Measurements from ENCODE around the gene WDR5B. TPM values are rescaled to one million over a fixed set of nuclear protein-coding genes. Genes with fewer than 3 reads are reported as not detected.

WDR5B gene
- total RNA-seq, 2 experiments from 2014 or later, result 4.5 to 5.1 TPM

DNA sequence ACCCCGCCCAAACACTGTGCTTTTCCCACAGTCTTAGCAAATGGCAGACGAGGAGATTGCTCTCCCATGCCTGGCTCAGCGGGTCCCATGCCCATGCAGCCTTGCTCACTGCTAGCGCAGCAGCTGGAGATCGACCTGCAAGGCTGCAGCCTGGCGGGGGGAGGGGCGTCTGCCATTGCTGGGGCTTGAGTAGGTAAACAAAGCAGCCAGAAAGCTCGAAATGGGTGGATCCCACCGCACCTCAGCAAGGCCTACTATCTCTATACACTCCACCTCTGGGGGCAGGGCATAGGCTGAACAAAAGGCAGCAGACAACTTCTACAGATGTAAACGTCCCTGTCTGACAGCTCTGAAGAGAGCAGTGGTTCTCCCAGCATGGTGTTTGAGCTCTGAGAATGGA, 27.2 kb upstream of the WDR5B start:
- CTCF ChIA-PET, result no interaction called here
- POLR2A ChIA-PET, result interaction anchor here (0.6 kb wide), 1 partner anchor 122 kb away, joined by 3 read pairs; no protein-coding TSS in a partner anchor
- no peak for DNase-seq
- ATAC-seq, result no peak
- Mint-ChIP-seq H3K4me1 (ENCODE audit: low read depth) (no peaks in the 10 kb centered on the region), H3K4me3 (no peak overlapping the region), H3K9me3 (ENCODE audit: insufficient read depth) (no peaks in the 10 kb centered on the region), H3K27me3 (ENCODE audit: low read depth) (no peaks in the 10 kb centered on the region), H3K36me3 (ENCODE audit: low read depth) (peaks cover 75% of the 10 kb centered on the region), H3K27ac (no peak overlapping the region)

DNA sequence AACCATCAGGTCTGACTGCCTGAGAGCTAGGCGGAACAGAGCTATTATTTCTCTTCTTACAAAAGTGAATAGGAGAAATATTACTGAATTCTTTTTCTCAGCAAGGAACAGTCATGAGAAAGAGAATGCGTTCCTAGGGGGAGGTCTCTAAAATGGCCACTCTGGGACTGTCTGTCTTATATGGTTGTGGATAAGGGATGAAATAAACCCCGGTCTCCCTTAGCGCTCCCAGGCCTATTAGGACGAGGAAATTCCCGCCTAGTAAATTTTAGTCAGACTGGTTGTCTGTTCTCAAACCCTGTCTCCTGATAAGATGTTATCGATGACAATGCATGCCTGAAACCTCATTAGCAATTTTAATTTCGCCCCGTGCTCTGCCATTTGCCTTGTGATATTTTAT, 20.1 kb upstream of the WDR5B start:
- ChIA-PET CTCF (no interaction called here), POLR2A (interaction anchor here (0.6 kb wide), 1 partner anchor 246 kb away, joined by 3 read pairs; no protein-coding TSS in a partner anchor)
- DNase-seq, result no peak
- H3K4me3 Mint-ChIP-seq, result no peak overlapping the region
- no peaks in the 10 kb centered on the region for H3K4me1 Mint-ChIP-seq (ENCODE audit: low read depth)
- H3K27ac Mint-ChIP-seq, result no peak overlapping the region
- peaks cover 18% of the 10 kb centered on the region for H3K9me3 Mint-ChIP-seq (ENCODE audit: insufficient read depth)
- H3K27me3 Mint-ChIP-seq (ENCODE audit: low read depth), result no peaks in the 10 kb centered on the region
- H3K36me3 Mint-ChIP-seq (ENCODE audit: low read depth), result peaks cover 61% of the 10 kb centered on the region
- ATAC-seq, result no peak

DNA sequence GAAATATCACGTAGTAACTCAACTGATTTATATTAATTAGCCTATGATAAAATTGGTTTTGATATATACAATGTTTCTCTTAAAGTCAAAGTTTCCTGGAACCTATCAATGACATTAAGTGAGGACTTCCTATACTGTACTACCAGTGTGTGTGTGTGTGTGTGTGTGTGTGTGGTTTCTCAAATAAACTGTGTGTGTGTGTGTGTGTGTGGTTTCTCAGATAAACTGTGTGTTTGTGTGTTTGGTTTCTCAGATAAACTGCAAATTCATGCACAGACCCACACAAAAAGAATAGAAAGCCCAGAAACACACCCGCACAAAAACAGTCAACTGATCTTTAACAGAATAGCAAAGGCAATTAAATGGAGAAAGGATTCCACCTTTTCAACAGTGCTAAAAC, 14.5 kb upstream of the WDR5B start:
- DNase-seq (no peak), ATAC-seq (no peak)
- H3K27ac Mint-ChIP-seq, result no peak overlapping the region
- peaks cover 71% of the 10 kb centered on the region for H3K36me3 Mint-ChIP-seq (ENCODE audit: low read depth)
- POLR2A ChIA-PET, result no interaction called here
- H3K4me3 Mint-ChIP-seq, result no peak overlapping the region
- no peaks in the 10 kb centered on the region for H3K27me3 Mint-ChIP-seq (ENCODE audit: low read depth)
- peaks cover 5% of the 10 kb centered on the region for H3K9me3 Mint-ChIP-seq (ENCODE audit: insufficient read depth)
- CTCF ChIA-PET, result no interaction called here
- H3K4me1 Mint-ChIP-seq (ENCODE audit: low read depth), result peaks cover 2% of the 10 kb centered on the region

DNA sequence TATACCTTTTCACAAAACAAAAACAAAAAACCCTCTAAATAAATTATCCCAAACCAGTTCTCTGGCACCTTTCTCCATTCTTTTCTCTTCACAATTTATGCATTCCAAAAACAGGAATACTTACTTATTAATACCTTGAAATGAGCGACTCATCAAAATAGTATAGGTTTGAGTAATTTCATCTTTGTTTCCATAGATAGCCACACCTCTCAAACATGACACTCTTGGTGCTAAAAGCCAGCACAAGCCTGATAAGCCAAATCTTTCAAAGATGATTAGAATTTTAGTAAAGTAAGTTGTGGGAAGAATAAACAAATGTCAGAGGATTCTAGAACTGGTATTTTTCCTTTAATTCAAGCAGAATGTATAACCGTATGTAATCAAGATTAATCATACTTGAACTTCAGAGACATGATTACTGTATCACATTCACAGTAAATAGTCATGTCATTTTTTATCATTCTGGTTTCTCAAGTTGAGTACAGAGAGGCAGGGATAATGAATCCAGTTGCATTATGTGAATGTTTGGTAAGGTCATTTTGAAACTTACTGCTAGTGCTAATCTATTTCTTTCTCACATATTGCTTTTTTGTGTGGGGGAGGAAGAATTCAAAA, 12.1 kb upstream of the WDR5B start:
- no peak overlapping the region for H3K27ac Mint-ChIP-seq
- H3K36me3 Mint-ChIP-seq (ENCODE audit: low read depth), result peaks cover 64% of the 10 kb centered on the region
- peaks cover 2% of the 10 kb centered on the region for H3K4me1 Mint-ChIP-seq (ENCODE audit: low read depth)
- no peak for DNase-seq
- H3K4me3 Mint-ChIP-seq, result no peak overlapping the region
- CTCF ChIA-PET, result no interaction called here
- ATAC-seq, result no peak
- H3K9me3 Mint-ChIP-seq (ENCODE audit: insufficient read depth), result peaks cover 5% of the 10 kb centered on the region
- POLR2A ChIA-PET, result no interaction called here
- H3K27me3 Mint-ChIP-seq (ENCODE audit: low read depth), result no peaks in the 10 kb centered on the region

DNA sequence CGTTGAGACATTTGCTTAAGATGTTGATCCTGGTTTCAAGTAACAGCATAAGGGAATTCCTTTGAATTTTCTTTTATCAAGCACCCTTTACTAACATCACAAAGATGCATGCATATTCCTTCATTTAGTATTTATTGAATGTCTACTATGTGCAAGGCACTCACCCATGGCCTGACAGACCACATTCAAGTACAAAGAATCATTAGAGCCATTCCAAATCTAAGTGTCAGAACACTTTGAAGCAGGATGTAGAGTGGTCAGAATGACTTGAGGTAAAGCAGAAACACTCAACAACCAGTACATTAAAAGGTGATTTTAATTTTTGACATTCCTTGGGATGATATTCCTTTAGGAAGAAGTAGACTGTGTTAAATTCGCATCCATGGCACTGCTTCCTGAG, 6.0 kb upstream of the WDR5B start:
- H3K4me1 Mint-ChIP-seq (ENCODE audit: low read depth), result peaks cover 12% of the 10 kb centered on the region
- peaks cover 50% of the 10 kb centered on the region for H3K36me3 Mint-ChIP-seq (ENCODE audit: low read depth)
- CTCF ChIA-PET, result interaction anchor here (0.6 kb wide), 1 partner anchor 832 kb away, joined by 3 read pairs; no protein-coding TSS in a partner anchor
- no peaks in the 10 kb centered on the region for H3K9me3 Mint-ChIP-seq (ENCODE audit: insufficient read depth)
- POLR2A ChIA-PET, result no interaction called here
- no peak overlapping the region for H3K4me3 Mint-ChIP-seq
- ATAC-seq, result no peak
- no peak overlapping the region for H3K27ac Mint-ChIP-seq
- no peak for DNase-seq
- no peaks in the 10 kb centered on the region for H3K27me3 Mint-ChIP-seq (ENCODE audit: low read depth)

DNA sequence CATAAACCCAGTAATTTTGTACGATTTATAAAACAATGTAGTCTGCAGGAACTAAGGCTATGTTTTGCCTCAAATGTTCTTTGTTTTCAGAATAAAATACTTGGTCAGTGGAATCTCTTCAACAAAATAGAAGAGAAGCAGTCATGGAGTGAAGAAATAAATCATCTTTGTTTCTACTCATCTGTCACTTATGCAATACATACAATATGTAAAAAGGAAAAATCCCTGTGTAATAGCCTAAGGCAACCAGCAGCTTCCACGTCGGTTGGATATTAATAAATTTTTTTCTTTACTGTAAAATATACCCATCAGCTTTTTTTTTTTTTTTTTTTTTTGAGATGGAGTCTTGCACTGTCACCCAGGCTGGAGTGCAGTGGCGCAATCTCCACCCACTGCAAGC, 5.2 kb upstream of the WDR5B start:
- ChIA-PET CTCF (interaction anchor here (0.6 kb wide), 1 partner anchor 832 kb away, joined by 3 read pairs; no protein-coding TSS in a partner anchor), POLR2A (no interaction called here)
- Mint-ChIP-seq H3K4me1 (ENCODE audit: low read depth) (peaks cover 18% of the 10 kb centered on the region), H3K9me3 (ENCODE audit: insufficient read depth) (no peaks in the 10 kb centered on the region), H3K27ac (no peak overlapping the region), H3K27me3 (ENCODE audit: low read depth) (no peaks in the 10 kb centered on the region), H3K36me3 (ENCODE audit: low read depth) (peaks cover 45% of the 10 kb centered on the region), H3K4me3 (no peak overlapping the region)
- no peak for ATAC-seq
- DNase-seq, result no peak

DNA sequence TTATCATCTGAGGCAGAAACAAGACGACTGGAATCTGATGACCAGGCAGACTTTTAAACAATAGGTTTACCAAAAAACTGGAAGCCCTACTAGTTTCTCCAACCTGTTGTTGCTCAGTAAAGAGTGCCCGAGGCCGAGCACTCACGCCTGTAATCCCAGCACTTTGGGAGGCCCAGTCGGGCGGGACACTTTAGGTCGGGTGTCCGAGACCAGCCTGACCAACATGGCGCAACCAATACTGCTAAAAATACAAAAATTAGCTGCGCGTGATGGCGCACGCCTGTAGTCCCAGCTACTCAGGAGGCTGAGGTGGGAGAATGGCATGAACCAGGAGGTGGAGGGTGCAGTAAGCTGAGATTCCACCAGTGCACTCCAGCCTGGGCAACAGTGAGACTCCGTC, 1.1 kb upstream of the WDR5B start:
- peaks cover 43% of the 10 kb centered on the region for H3K36me3 Mint-ChIP-seq (ENCODE audit: low read depth)
- no peaks in the 10 kb centered on the region for H3K9me3 Mint-ChIP-seq (ENCODE audit: insufficient read depth)
- H3K27me3 Mint-ChIP-seq (ENCODE audit: low read depth), result no peaks in the 10 kb centered on the region
- H3K4me1 Mint-ChIP-seq (ENCODE audit: low read depth), result peaks cover 49% of the 10 kb centered on the region
- ChIA-PET CTCF (interaction anchor here (1.1 to 5.0 kb wide), 8 partner anchors 9 to 262 kb away, joined by 3 to 50 read pairs (median 6); partner anchors contain the start of genes FAM162A, MIX23 and PARP14), POLR2A (interaction anchor here (0.7 to 3.6 kb wide), 8 partner anchors 9 to 872 kb away, joined by 3 to 33 read pairs (median 9); partner anchors contain the start of genes DTX3L, FAM162A, KPNA1 and MIX23)
- no peak for ATAC-seq
- H3K27ac Mint-ChIP-seq, result peak overlapping the region; percentile 99
- peak overlapping the region; percentile 96 for H3K4me3 Mint-ChIP-seq
- DNase-seq, result no peak

DNA sequence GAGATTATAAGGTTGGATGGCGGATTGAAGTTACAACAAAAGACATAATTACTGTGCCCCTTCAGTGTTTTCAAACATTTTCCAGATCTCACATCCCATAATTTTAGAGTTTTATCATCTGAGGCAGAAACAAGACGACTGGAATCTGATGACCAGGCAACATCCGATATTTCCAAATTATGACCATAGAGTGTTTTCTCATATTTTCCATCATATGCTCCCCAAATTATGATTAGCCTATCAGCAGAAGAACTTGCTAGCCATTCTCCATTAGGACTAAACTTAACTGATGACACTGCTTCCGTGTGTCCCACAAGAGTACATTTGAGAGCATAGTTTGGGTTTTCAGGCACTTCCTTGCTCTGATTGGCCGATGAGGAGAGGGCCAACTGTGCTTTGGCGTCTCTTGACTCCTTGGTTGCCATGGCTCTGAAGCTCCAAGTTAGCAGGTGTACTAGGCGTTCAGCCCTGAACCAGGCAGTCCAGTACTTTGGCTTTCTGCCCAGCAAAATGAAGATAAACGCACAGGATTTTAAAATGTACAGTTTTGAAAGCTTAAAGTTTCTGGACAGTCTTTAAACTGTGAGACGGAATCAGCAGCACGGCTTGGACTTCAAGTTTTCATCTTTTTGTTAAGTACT, 638 bp downstream of the WDR5B start:
- peak; percentile 70 for DNase-seq
- Mint-ChIP-seq H3K4me1 (ENCODE audit: low read depth) (peaks cover 51% of the 10 kb centered on the region), H3K27ac (peak overlapping the region; percentile 99), H3K4me3 (peak overlapping the region; percentile 96), H3K36me3 (ENCODE audit: low read depth) (peaks cover 40% of the 10 kb centered on the region), H3K27me3 (ENCODE audit: low read depth) (no peaks in the 10 kb centered on the region), H3K9me3 (ENCODE audit: insufficient read depth) (no peaks in the 10 kb centered on the region)
- ChIA-PET POLR2A (interaction anchor here (0.6 to 3.6 kb wide), 12 partner anchors 10 to 870 kb away, joined by 3 to 33 read pairs (median 6); partner anchors contain the start of genes DTX3L, FAM162A, KPNA1 and MIX23), CTCF (interaction anchor here (1.2 to 5.0 kb wide), 6 partner anchors 7 to 264 kb away, joined by 3 to 50 read pairs (median 15); partner anchors contain the start of genes FAM162A, MIX23 and PARP14)
- ATAC-seq, result peak; percentile 58

DNA sequence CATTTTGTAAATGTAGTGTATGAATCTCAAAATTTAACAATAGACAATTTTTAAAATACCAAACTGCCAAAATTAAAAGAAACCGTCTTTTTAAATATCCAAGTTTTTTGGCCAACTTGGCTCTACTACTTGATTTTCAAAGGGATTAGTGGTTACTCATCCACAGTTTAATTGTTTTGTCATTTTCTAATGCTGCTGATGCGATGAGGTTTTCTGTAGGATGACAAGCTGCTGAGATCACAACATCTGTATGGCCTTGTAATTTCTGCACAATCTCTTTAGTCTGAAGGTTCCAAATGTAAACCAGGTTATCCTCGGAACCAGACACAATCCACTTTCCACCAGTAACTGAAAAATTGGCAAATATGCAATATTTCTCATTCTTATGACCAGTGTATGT, 1.5 kb downstream of the WDR5B start:
- H3K36me3 Mint-ChIP-seq (ENCODE audit: low read depth), result peaks cover 41% of the 10 kb centered on the region
- no peaks in the 10 kb centered on the region for H3K9me3 Mint-ChIP-seq (ENCODE audit: insufficient read depth)
- H3K4me1 Mint-ChIP-seq (ENCODE audit: low read depth), result peaks cover 51% of the 10 kb centered on the region
- DNase-seq (no peak), ATAC-seq (no peak)
- peak overlapping the region; percentile 99 for H3K27ac Mint-ChIP-seq
- H3K4me3 Mint-ChIP-seq, result peak overlapping the region; percentile 96
- H3K27me3 Mint-ChIP-seq (ENCODE audit: low read depth), result no peaks in the 10 kb centered on the region
- ChIA-PET POLR2A (interaction anchor here (3.6 kb wide), 1 partner anchor 30 kb away, joined by 33 read pairs; the partner anchor contains the start of genes FAM162A and MIX23), CTCF (interaction anchor here (3.0 to 5.0 kb wide), 3 partner anchors 22 to 265 kb away, joined by 22 to 50 read pairs (median 23); partner anchors contain the start of genes FAM162A, MIX23 and PARP14)

DNA sequence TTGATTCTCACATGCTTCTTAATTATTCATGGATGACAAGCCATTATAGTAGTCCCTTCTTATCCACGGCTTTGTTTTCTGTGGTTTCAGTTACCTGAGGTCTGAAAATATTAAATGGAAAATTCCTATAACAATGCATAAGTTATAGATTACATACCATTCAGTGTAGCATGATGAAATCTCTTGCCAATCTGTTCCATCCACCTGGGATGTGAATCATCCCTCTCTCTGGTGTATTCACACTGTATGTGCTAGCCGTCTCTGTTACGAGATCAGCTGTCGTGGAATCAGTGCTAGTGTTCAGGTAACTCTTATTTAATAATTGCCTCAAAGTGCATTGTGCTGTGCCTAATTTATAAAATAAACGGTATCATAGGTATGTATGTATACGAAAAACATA, 5.2 kb downstream of the WDR5B start:
- DNase-seq, result no peak
- H3K4me1 Mint-ChIP-seq (ENCODE audit: low read depth), result peaks cover 33% of the 10 kb centered on the region
- no peak overlapping the region for H3K27ac Mint-ChIP-seq
- H3K9me3 Mint-ChIP-seq (ENCODE audit: insufficient read depth), result no peaks in the 10 kb centered on the region
- H3K36me3 Mint-ChIP-seq (ENCODE audit: low read depth), result peaks cover 52% of the 10 kb centered on the region
- H3K27me3 Mint-ChIP-seq (ENCODE audit: low read depth), result no peaks in the 10 kb centered on the region
- POLR2A ChIA-PET, result no interaction called here
- H3K4me3 Mint-ChIP-seq, result no peak overlapping the region
- CTCF ChIA-PET, result interaction anchor here (3.3 to 4.8 kb wide), 2 partner anchors 17 to 25 kb away, joined by 23 read pairs; partner anchors contain the start of gene FAM162A
- ATAC-seq, result no peak

DNA sequence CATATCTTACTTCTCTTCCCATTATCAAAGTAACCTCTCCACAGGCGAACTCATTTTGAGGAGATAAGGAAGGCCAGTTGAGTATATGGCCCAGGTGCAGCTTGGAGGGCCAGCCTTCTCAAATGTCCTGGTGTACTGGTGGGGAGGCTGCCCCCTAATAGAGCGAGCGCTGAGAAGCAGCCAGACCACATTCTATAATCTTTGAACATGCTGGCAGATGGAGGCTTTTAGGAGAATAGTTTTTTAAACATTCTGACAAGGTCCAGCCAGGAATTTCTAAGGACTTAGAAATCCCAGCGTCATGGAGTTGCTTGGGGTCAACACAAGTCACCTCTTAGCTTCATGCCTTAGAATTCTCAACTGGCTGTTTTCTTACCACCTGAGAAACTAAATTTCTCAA, 5.8 kb downstream of the WDR5B start:
- H3K27me3 Mint-ChIP-seq (ENCODE audit: low read depth), result no peaks in the 10 kb centered on the region
- no peak overlapping the region for H3K4me3 Mint-ChIP-seq
- DNase-seq (no peak), ATAC-seq (no peak)
- POLR2A ChIA-PET, result no interaction called here
- H3K36me3 Mint-ChIP-seq (ENCODE audit: low read depth), result peaks cover 51% of the 10 kb centered on the region
- peaks cover 30% of the 10 kb centered on the region for H3K4me1 Mint-ChIP-seq (ENCODE audit: low read depth)
- CTCF ChIA-PET, result interaction anchor here (0.8 to 4.8 kb wide), 3 partner anchors 17 to 25 kb away, joined by 3 to 23 read pairs (median 23); partner anchors contain the start of gene FAM162A
- no peaks in the 10 kb centered on the region for H3K9me3 Mint-ChIP-seq (ENCODE audit: insufficient read depth)
- H3K27ac Mint-ChIP-seq, result no peak overlapping the region

DNA sequence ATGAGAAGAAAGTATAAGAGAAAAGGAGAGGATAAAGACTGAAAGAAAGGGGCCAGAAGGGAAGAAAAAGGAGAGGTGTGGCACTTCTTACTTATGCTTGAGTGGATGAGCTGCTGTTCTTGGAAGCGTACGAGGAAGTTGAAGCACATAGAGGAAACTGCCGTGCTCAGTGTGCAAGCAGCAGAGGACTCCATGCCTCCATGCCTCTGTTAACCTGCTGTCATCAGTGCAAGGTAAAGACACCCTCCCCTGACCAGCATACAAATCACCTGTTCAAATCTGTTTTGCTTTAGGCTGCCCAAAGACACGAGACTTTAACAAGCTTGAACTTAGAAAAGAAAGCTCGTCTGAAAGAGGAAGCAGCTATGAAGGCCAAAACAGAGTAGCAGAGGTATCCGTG, 6.4 kb downstream of the WDR5B start:
- ATAC-seq, result no peak
- POLR2A ChIA-PET, result interaction anchor here (0.5 kb wide), 1 partner anchor 60 kb away, joined by 3 read pairs; no protein-coding TSS in a partner anchor
- H3K27ac Mint-ChIP-seq, result peak overlapping the region; percentile 17
- peaks cover 46% of the 10 kb centered on the region for H3K36me3 Mint-ChIP-seq (ENCODE audit: low read depth)
- CTCF ChIA-PET, result interaction anchor here (0.8 to 4.8 kb wide), 3 partner anchors 16 to 24 kb away, joined by 3 to 23 read pairs (median 23); partner anchors contain the start of gene FAM162A
- peaks cover 24% of the 10 kb centered on the region for H3K4me1 Mint-ChIP-seq (ENCODE audit: low read depth)
- no peaks in the 10 kb centered on the region for H3K27me3 Mint-ChIP-seq (ENCODE audit: low read depth)
- no peaks in the 10 kb centered on the region for H3K9me3 Mint-ChIP-seq (ENCODE audit: insufficient read depth)
- H3K4me3 Mint-ChIP-seq, result no peak overlapping the region
- DNase-seq, result no peak

Data from activated CD8-positive, alpha-beta T cell treated with anti-CD3 and anti-CD28 coated beads, Interleukin-2, amount 10 ng/mL, durations not matched to agents 7 days and 5 days (primary cell).